Activated B cell treated with CpG ODN at 0.5 μM for 24 hours (primary cell): ENCODE results near the gene APBA1. TPM values are rescaled to one million over a fixed set of nuclear protein-coding genes. Genes with fewer than 3 reads are reported as not detected.

Source experiments
- ATAC-seq: fragments of 200-7000 bp; cut with Tn5 transposase; one replicate; pipeline ENCODE4 v1.10.0; 2021; ENCODE audit warnings: low read depth, mild to moderate bottlenecking, moderate library complexity
- CTCF ChIA-PET: fragments of 350-600 bp; sonication (Branson Sonifier 250); formaldehyde crosslinking; loops from one replicate; lab custom pipeline; 2021; ENCODE audit warnings: antibody characterized with exemption; lab: Charles Lee
- POLR2A ChIA-PET: fragments of 350-600 bp; sonication (Branson Sonifier 250); formaldehyde crosslinking; loops from one replicate; lab custom pipeline; 2021; ENCODE audit warnings: antibody characterized with exemption; lab: Charles Lee
- DNase-seq: peaks from one replicate; pipeline ENCODE4 v3.0.0; 2022
- H3K27ac Mint-ChIP-seq: one replicate; pipeline ENCODE4 v1.8.0; 2020; ENCODE audit warnings: mixed read lengths
- H3K27me3 Mint-ChIP-seq: one replicate; pipeline ENCODE4 v1.8.0; 2021; ENCODE audit warnings: mixed read lengths
- H3K36me3 Mint-ChIP-seq: one replicate; pipeline ENCODE4 v1.8.0; 2021; ENCODE audit warnings: low read depth, mixed read lengths
- H3K4me1 Mint-ChIP-seq: one replicate; pipeline ENCODE4 v1.8.0; 2021; ENCODE audit warnings: mixed read lengths
- H3K4me3 Mint-ChIP-seq: one replicate; pipeline ENCODE4 v1.8.0; 2020; ENCODE audit warnings: mild to moderate bottlenecking, mixed read lengths
- H3K9me3 Mint-ChIP-seq: one replicate; pipeline ENCODE4 v1.8.0; 2020; ENCODE audit warnings: mixed read lengths
- intact Hi-C: fragments of 100-400 bp; cut with micrococcal nuclease; formaldehyde crosslinking; loops from one replicate; pipeline ENCODE4 v1.15.1; 2024
- total RNA-seq: library from RNA; stranded (reverse); gene quantifications from 2 replicates; pipeline ENCODE4 v1.2.3, GENCODE V29; 2022
- TF ChIP-seq, protein P1 (sequence below): fragments of 200-600 bp; IDR thresholded peaks from one replicate; pipeline ENCODE4 v1.8.0; 2022; ENCODE audit warnings: antibody characterized with exemption, mild to moderate bottlenecking

Gene APBA1
- total RNA-seq, 1 donor from 2014 or later = not detected

DNA sequence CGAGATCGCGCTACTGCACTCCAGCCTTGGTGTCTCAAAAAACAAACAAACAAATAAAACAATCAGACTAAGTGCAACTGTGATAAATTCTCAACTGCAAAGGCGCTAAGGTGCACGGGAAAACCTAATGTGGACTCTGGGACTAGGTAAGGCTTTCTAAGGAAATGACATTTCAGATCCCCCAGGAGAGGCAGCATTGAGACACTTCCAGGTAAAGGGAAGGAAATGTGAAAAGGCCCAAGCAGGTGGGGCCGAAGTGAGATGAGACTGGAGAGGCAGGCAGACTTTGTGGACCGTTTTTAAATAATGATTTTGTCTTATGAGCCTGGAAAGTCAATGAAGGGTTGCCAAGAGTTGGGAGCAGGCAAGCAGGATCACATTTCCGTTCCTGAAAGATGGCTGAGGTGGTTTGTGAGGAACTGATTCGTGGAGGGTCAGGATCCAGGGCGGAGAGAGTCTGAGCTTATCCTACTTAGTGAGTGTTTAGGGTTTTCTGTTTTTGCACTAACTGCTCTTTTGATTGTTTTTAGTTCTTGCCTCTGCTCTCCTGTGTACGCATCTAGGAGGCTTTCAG is 2.0 kb upstream of the APBA1 start:
- Mint-ChIP-seq H3K36me3 (no peaks in the 10 kb centered on the region), H3K9me3 (no peaks in the 10 kb centered on the region), H3K27me3 (peaks cover 27% of the 10 kb centered on the region), H3K4me1 (peaks cover 18% of the 10 kb centered on the region), H3K27ac (no peak overlapping the region), H3K4me3 (no peak overlapping the region)
- TF ChIP-seq, protein P1, sequence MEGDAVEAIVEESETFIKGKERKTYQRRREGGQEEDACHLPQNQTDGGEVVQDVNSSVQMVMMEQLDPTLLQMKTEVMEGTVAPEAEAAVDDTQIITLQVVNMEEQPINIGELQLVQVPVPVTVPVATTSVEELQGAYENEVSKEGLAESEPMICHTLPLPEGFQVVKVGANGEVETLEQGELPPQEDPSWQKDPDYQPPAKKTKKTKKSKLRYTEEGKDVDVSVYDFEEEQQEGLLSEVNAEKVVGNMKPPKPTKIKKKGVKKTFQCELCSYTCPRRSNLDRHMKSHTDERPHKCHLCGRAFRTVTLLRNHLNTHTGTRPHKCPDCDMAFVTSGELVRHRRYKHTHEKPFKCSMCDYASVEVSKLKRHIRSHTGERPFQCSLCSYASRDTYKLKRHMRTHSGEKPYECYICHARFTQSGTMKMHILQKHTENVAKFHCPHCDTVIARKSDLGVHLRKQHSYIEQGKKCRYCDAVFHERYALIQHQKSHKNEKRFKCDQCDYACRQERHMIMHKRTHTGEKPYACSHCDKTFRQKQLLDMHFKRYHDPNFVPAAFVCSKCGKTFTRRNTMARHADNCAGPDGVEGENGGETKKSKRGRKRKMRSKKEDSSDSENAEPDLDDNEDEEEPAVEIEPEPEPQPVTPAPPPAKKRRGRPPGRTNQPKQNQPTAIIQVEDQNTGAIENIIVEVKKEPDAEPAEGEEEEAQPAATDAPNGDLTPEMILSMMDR = no peak
- DNase-seq = no peak
- intact Hi-C loops = no loop called here
- ChIA-PET CTCF (no interaction called here), POLR2A (no interaction called here)
- no peak for ATAC-seq

DNA sequence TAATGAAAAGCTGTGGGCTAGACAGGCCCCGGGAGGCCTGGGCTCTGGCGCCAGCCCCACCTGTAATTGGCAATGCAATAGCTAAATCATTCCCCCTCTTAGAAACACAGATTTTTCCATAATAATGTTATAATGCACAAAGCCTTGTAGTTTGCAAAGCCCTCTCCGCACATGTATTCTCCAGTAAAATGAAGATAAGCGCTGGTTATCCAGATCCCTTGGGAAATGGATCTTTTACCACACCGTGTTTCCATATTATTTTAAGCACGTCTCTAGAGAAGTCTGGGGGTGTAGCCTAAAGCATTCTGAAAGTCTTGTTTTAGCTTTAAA is 1.1 kb upstream of the APBA1 start:
- ChIA-PET POLR2A (no interaction called here), CTCF (interaction anchor here (0.6 to 1.3 kb wide), 2 partner anchors 60 to 244 kb away, joined by 3 read pairs; no protein-coding TSS in a partner anchor)
- no peak overlapping the region for H3K27ac Mint-ChIP-seq
- H3K4me3 Mint-ChIP-seq = peak overlapping the region; percentile 81
- intact Hi-C loops = loop anchor here (1.0 to 2.0 kb wide), 4 partner anchors 86 to 930 kb away; no protein-coding TSS in a partner anchor
- peaks cover 27% of the 10 kb centered on the region for H3K27me3 Mint-ChIP-seq
- no peaks in the 10 kb centered on the region for H3K9me3 Mint-ChIP-seq
- no peak for ATAC-seq
- DNase-seq = no peak
- TF ChIP-seq, protein P1 = no peak
- no peaks in the 10 kb centered on the region for H3K36me3 Mint-ChIP-seq
- peaks cover 18% of the 10 kb centered on the region for H3K4me1 Mint-ChIP-seq

DNA sequence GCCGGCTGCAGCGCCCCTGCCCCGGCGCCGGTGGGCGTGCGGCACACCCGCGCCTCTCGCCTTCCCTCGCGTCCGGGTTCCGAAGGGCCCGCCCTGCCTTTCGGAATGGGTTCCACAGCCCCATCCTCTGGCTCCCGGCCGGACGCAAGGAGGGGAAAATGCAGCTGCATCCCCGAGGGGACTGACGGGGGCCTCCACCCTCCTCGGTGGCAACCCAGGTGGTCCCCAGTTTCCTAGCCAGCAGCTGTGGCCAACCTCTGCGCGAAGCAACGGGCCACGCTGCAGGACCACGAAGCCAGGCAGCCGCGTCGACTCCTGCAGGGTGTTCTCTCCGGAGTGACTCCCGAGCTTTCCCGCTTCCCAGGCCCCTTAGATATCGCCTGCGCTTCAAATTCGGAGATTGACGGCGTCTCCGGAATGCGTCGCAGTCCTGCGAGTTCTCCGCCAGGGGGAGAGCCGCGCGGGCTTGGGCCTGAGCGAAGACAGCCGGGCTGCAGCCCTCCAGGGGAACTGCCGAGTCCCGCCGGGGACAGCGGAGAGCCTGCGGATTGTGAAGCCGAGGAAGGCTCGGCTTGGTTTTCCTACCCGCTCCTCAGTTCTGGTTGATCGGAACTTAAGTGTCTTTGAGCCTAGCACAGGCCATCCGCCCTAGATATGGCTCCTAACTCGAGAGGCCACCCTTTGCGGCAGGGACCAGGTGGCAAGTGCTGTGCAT is 582 bp upstream of the APBA1 start:
- TF ChIP-seq, protein P1 = no peak
- Mint-ChIP-seq H3K4me3 (peak overlapping the region; percentile 81), H3K4me1 (peaks cover 18% of the 10 kb centered on the region), H3K9me3 (no peaks in the 10 kb centered on the region), H3K27ac (no peak overlapping the region), H3K36me3 (no peaks in the 10 kb centered on the region), H3K27me3 (peaks cover 27% of the 10 kb centered on the region)
- ChIA-PET CTCF (interaction anchor here (0.6 to 1.3 kb wide), 3 partner anchors 60 to 930 kb away, joined by 3 to 4 read pairs (median 3); no protein-coding TSS in a partner anchor), POLR2A (no interaction called here)
- intact Hi-C loops = loop anchor here (1.0 to 2.0 kb wide), 4 partner anchors 86 to 930 kb away; no protein-coding TSS in a partner anchor
- ATAC-seq (peak; percentile 93), DNase-seq (peak; percentile 48)

DNA sequence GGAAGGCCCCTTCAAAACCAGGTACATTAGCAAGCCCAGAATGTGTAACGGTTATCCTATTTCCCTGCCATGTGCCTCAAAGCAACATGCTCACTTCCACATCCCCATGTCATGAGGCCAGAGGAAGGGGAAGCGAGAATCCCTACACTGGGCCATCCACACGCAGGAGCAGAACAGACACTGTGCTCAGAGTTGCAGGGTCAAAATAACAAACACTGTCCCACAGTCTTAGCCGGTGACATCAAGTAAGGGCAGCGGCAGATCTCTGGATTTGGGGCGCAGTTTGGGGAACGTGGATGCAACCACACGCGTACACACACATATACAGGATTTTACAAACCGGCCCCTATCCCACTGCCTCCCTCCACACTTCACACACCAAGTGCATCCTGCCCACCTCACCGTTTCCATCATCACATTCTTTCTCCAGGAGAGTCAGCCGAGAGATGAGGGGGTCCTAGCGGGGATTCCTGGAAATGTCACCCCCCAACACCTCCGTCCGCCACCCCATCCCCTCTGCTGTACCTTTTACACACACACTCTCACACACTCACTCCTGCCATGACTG is 776 bp downstream of the APBA1 start:
- intact Hi-C loops = no loop called here
- H3K4me1 Mint-ChIP-seq = peaks cover 18% of the 10 kb centered on the region
- ATAC-seq = no peak
- H3K9me3 Mint-ChIP-seq = no peaks in the 10 kb centered on the region
- no peak overlapping the region for H3K27ac Mint-ChIP-seq
- H3K36me3 Mint-ChIP-seq = no peaks in the 10 kb centered on the region
- DNase-seq = no peak
- peaks cover 23% of the 10 kb centered on the region for H3K27me3 Mint-ChIP-seq
- TF ChIP-seq, protein P1 = no peak
- CTCF ChIA-PET = interaction anchor here (1.0 kb wide), 1 partner anchor 931 kb away, joined by 4 read pairs; no protein-coding TSS in a partner anchor
- POLR2A ChIA-PET = no interaction called here
- peak overlapping the region; percentile 53 for H3K4me3 Mint-ChIP-seq

DNA sequence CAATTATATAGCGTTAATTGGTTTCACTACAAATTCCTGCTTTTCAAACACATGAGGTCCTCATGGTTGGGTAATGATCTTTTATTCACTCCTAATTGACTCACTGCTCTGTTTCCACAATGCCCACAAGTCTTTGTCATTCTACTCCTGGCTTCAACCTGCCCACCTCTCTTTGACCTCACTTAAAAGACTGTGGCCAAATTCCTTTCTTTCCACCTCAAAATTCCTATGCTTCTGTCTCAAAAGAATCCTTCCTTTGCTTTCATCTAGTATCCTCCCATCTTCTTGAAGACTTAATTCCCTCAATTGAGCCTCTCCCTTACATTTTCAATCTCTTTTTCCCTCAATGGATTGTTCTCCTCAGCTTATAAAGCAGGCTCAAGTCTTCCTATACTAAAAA is 4.9 kb downstream of the APBA1 start:
- no peak for ATAC-seq
- H3K9me3 Mint-ChIP-seq = no peaks in the 10 kb centered on the region
- H3K4me1 Mint-ChIP-seq = peaks cover 9% of the 10 kb centered on the region
- H3K4me3 Mint-ChIP-seq = no peak overlapping the region
- no peaks in the 10 kb centered on the region for H3K36me3 Mint-ChIP-seq
- POLR2A ChIA-PET = no interaction called here
- intact Hi-C loops = no loop called here
- H3K27ac Mint-ChIP-seq = no peak overlapping the region
- DNase-seq = no peak
- peaks cover 21% of the 10 kb centered on the region for H3K27me3 Mint-ChIP-seq
- TF ChIP-seq, protein P1 = no peak
- CTCF ChIA-PET = no interaction called here
